OCI-LY1 (cell line): ENCODE results near the gene BRF1.

Source experiments
- EZH2 ChIP-seq: fragments of 200-600 bp; sonication (generic), shearing (Covaris generic); IDR thresholded peaks from 2 replicates; pipeline ENCODE4 v1.8.0; 2017; ENCODE audit warnings: borderline replicate concordance, mixed run types, mild to moderate bottlenecking, antibody characterized with exemption, low read length, moderate library complexity, mixed read lengths
- TF ChIP-seq, protein P1 (sequence below): fragments of 200-600 bp; sonication (generic), shearing (Covaris generic); IDR thresholded peaks from 2 replicates; pipeline ENCODE4 v1.5.1; 2017; ENCODE audit warnings: mild to moderate bottlenecking, antibody characterized with exemption, low read length, moderate library complexity, mixed read lengths

DNA sequence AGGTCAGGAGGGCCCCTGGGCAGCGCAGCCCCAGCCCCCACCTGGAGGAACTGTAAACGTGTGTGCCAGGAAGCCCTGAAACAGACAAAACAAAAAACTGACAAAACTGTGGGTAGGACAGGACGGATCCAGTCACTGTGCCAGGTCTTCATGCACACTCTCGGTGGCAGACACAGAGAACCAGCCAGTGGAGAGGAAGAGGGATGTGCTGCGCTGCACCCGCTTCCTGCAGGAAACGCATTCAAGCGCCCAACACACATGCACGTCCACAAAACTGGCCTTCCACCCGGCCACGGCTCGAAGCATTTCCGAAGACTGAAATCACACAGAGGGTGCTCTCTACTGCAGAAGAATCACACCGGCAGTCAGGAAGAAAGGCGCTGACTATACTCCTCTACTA is 16.9 kb downstream of the BRF1 start:
- TF ChIP-seq, protein P1, sequence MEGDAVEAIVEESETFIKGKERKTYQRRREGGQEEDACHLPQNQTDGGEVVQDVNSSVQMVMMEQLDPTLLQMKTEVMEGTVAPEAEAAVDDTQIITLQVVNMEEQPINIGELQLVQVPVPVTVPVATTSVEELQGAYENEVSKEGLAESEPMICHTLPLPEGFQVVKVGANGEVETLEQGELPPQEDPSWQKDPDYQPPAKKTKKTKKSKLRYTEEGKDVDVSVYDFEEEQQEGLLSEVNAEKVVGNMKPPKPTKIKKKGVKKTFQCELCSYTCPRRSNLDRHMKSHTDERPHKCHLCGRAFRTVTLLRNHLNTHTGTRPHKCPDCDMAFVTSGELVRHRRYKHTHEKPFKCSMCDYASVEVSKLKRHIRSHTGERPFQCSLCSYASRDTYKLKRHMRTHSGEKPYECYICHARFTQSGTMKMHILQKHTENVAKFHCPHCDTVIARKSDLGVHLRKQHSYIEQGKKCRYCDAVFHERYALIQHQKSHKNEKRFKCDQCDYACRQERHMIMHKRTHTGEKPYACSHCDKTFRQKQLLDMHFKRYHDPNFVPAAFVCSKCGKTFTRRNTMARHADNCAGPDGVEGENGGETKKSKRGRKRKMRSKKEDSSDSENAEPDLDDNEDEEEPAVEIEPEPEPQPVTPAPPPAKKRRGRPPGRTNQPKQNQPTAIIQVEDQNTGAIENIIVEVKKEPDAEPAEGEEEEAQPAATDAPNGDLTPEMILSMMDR = no peak
- TF ChIP-seq EZH2 = no peak
